Liver (tissue), 9 donors: Measurements from ENCODE around the gene ACYP1. TPM values are rescaled to one million over a fixed set of nuclear protein-coding genes. Genes with fewer than 3 reads are reported as not detected.

Experiments
- DNase-seq: peaks from one replicate; pipeline ENCODE4 v3.0.0-alpha.2; 2017; ENCODE audit warnings: low spot score
- H3K27ac ChIP-seq, 2 donors: one replicate each; pipeline ENCODE4 v1.7.0; 2013; ENCODE audit warnings: inconsistent platforms in 2 of 2, low read length in 2 of 2, control low read depth in 1 of 2, low read depth in 1 of 2, mild to moderate bottlenecking in 1 of 2
- H3K27me3 ChIP-seq, 4 donors: one replicate each; pipeline versions ENCODE4 v1.6.1 to v1.7.0; 2013; ENCODE audit warnings: low read length in 3 of 4, inconsistent platforms in 1 of 4, mild to moderate bottlenecking in 1 of 4, moderate library complexity in 1 of 4; ENCODE audit not compliant: control insufficient read depth in 4 of 4, insufficient read depth in 4 of 4
- H3K36me3 ChIP-seq, 4 donors: one replicate each; pipeline versions ENCODE4 v1.6.1 to v1.7.0; 2013; ENCODE audit warnings: low read length in 3 of 4, mild to moderate bottlenecking in 3 of 4, low read depth in 1 of 4, moderate library complexity in 1 of 4; ENCODE audit not compliant: control insufficient read depth in 4 of 4, insufficient read depth in 3 of 4
- H3K4me1 ChIP-seq, 4 donors: one replicate each; pipeline versions ENCODE4 v1.6.1 to v1.7.0; 2013; ENCODE audit warnings: low read length in 3 of 4, mild to moderate bottlenecking in 3 of 4, moderate library complexity in 1 of 4; ENCODE audit not compliant: control insufficient read depth in 4 of 4, insufficient read depth in 4 of 4
- H3K4me3 ChIP-seq, 3 donors: one replicate each; pipeline versions ENCODE4 v1.6.1 to v1.7.0; 2013; ENCODE audit warnings: low read length in 3 of 3, control low read depth in 1 of 3, low read depth in 1 of 3, mild to moderate bottlenecking in 1 of 3
- H3K9ac ChIP-seq, 2 donors: one replicate each; pipeline ENCODE4 v1.7.0; 2013; ENCODE audit warnings: low read length in 2 of 2, mild to moderate bottlenecking in 2 of 2, moderate library complexity in 2 of 2, control low read depth in 1 of 2, low read depth in 1 of 2
- H3K9me3 ChIP-seq, 4 donors: one replicate each; pipeline versions ENCODE4 v1.6.1 to v1.7.0; 2013; ENCODE audit warnings: low read length in 3 of 4; ENCODE audit not compliant: control insufficient read depth in 4 of 4
- EGR1 ChIP-seq, 2 donors: IDR thresholded peaks; 2 replicates each; pipeline ENCODE4 v1.6.1; 2016 to 2018; ENCODE audit warnings: antibody characterized with exemption in 2 of 2, low read depth in 2 of 2
- FOXA1 ChIP-seq: IDR thresholded peaks from 2 replicates; pipeline ENCODE4 v1.6.1; 2016; ENCODE audit warnings: antibody characterized with exemption
- FOXA2 ChIP-seq: IDR thresholded peaks from 2 replicates; pipeline ENCODE4 v1.6.1; 2016; ENCODE audit warnings: antibody characterized with exemption
- GABPA ChIP-seq, 2 donors: IDR thresholded peaks in 1 of 2; conservative IDR thresholded peaks in 1 of 2; 2 replicates each; pipeline ENCODE4 v1.6.1; 2016; ENCODE audit warnings: antibody characterized with exemption in 2 of 2, mild to moderate bottlenecking in 1 of 2, moderate library complexity in 1 of 2
- HNF4G ChIP-seq: IDR thresholded peaks from 2 replicates; pipeline ENCODE4 v1.6.1; 2016; ENCODE audit warnings: antibody characterized with exemption
- JUND ChIP-seq, 2 donors: IDR thresholded peaks; 2 replicates each; pipeline ENCODE4 v1.6.1; 2016; ENCODE audit warnings: antibody characterized with exemption in 2 of 2
- RAD21 ChIP-seq, 2 donors: IDR thresholded peaks; 2 replicates each; pipeline ENCODE4 v1.6.1; 2016; ENCODE audit warnings: antibody characterized with exemption in 2 of 2, mild to moderate bottlenecking in 2 of 2
- RXRA ChIP-seq, 2 donors: IDR thresholded peaks; 2 replicates each; pipeline ENCODE4 v1.6.1; 2017 to 2018; ENCODE audit warnings: antibody characterized with exemption in 2 of 2, mild to moderate bottlenecking in 1 of 2
- SP1 ChIP-seq: IDR thresholded peaks from 2 replicates; pipeline ENCODE4 v1.6.1; 2018; ENCODE audit warnings: antibody characterized with exemption, mild to moderate bottlenecking
- TAF1 ChIP-seq: conservative IDR thresholded peaks from 2 replicates; pipeline ENCODE4 v1.6.1; 2016; ENCODE audit warnings: antibody characterized with exemption, mild to moderate bottlenecking
- WGBS: extraction: QIAGEN DNeasy Blood & Tissue Kit; methylation state at CpG from one replicate; pipeline ENCODE4 v1.1.7; 2013; 5-methylcytosine and 5-hydroxymethylcytosine counted together
- polyA plus RNA-seq, 2 donors: library from polyadenylated mRNA; stranded (reverse) in 1 of 2; unstranded in 1 of 2; fragments of 200-250 nt in 1 of 2; fragments of >200 nt in 1 of 2; fragmentation: Nextera tagmentation in 1 of 2; extraction: Ambion mirVana in 1 of 2; gene quantifications; one replicate each; pipeline versions ENCODE4 v1.2.1 to v1.2.3, GENCODE V29; 2013 to 2015
- total RNA-seq, 2 donors: library from RNA; depleted of rRNA; stranded (reverse); fragments of >200 nt; gene quantifications; one replicate each; pipeline ENCODE4 v1.2.3, GENCODE V29; 2014
- TF ChIP-seq, protein P1 (sequence below): IDR thresholded peaks from 2 replicates; pipeline ENCODE4 v1.6.1; 2016; ENCODE audit warnings: antibody characterized with exemption, mild to moderate bottlenecking
- TF ChIP-seq, protein P2 (sequence below): IDR thresholded peaks from 2 replicates; pipeline ENCODE4 v1.6.1; 2016; ENCODE audit warnings: antibody characterized with exemption
- TF ChIP-seq, protein P3 (sequence below): IDR thresholded peaks from 2 replicates; pipeline ENCODE4 v1.6.1; 2016; ENCODE audit warnings: antibody characterized with exemption
- TF ChIP-seq, protein P4 (sequence below): fragments of 150-350 bp; IDR thresholded peaks from 2 replicates; pipeline ENCODE4 v1.5.1; 2017; ENCODE audit warnings: improper control_type of control experiment, low read depth, low read length; ENCODE audit not compliant: missing input control
- donor health status: healthy.
- donor health status: healthy.
- donor health status: healthy.
- donor health status: healthy.
- donor health status: healthy.

The ACYP1 gene
- total and polyA plus RNA-seq, 4 donors = 2.1 to 7.5 (median 4.0) TPM

DNA sequence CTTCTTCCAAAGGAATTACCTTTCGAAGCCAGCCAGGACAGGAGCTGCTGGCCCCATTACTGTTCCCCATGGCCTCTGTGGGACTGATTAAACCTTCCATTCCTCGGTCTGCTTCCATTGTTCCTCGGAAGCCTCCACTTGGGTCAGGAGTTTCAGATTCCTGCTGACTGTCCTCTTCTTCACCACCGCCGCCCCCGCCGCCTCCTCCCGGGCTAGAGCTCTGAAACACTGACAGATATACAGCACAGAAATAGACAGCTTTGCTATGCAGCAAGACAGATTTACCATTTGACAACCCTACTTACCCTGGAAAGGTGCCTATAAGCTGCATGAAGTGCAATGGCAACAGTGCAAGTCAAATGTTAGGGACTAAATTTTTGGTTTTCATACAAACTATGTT is 27.4 kb upstream of the ACYP1 start (continued):
- TF ChIP-seq, protein P1, sequence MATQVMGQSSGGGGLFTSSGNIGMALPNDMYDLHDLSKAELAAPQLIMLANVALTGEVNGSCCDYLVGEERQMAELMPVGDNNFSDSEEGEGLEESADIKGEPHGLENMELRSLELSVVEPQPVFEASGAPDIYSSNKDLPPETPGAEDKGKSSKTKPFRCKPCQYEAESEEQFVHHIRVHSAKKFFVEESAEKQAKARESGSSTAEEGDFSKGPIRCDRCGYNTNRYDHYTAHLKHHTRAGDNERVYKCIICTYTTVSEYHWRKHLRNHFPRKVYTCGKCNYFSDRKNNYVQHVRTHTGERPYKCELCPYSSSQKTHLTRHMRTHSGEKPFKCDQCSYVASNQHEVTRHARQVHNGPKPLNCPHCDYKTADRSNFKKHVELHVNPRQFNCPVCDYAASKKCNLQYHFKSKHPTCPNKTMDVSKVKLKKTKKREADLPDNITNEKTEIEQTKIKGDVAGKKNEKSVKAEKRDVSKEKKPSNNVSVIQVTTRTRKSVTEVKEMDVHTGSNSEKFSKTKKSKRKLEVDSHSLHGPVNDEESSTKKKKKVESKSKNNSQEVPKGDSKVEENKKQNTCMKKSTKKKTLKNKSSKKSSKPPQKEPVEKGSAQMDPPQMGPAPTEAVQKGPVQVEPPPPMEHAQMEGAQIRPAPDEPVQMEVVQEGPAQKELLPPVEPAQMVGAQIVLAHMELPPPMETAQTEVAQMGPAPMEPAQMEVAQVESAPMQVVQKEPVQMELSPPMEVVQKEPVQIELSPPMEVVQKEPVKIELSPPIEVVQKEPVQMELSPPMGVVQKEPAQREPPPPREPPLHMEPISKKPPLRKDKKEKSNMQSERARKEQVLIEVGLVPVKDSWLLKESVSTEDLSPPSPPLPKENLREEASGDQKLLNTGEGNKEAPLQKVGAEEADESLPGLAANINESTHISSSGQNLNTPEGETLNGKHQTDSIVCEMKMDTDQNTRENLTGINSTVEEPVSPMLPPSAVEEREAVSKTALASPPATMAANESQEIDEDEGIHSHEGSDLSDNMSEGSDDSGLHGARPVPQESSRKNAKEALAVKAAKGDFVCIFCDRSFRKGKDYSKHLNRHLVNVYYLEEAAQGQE = no peak

DNA sequence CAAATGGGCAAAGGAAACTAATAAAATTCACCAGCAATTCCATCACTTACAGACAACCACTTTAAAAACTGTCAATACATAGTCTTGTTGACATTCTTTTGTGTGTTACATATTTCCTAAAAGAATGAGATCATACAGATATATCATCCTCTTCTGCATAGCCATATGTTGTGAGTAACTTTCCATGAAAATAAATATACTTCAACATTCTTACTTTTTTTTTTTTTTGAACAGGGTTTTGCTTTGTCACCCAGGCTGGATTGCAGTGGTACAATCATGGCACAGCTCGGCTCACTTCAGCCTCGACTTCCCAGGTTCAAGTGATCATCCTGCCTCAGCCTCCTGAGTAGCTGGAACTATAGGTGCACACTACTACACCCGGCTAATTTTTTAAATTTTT is 26.5 kb upstream of the ACYP1 start:
- no peak overlapping the region for H3K4me3 ChIP-seq
- no peaks in the 10 kb centered on the region for H3K9me3 ChIP-seq
- H3K9ac ChIP-seq = no peak overlapping the region
- H3K4me1 ChIP-seq = no peaks in the 10 kb centered on the region
- DNase-seq = no peak
- TF ChIP-seq, protein P2, sequence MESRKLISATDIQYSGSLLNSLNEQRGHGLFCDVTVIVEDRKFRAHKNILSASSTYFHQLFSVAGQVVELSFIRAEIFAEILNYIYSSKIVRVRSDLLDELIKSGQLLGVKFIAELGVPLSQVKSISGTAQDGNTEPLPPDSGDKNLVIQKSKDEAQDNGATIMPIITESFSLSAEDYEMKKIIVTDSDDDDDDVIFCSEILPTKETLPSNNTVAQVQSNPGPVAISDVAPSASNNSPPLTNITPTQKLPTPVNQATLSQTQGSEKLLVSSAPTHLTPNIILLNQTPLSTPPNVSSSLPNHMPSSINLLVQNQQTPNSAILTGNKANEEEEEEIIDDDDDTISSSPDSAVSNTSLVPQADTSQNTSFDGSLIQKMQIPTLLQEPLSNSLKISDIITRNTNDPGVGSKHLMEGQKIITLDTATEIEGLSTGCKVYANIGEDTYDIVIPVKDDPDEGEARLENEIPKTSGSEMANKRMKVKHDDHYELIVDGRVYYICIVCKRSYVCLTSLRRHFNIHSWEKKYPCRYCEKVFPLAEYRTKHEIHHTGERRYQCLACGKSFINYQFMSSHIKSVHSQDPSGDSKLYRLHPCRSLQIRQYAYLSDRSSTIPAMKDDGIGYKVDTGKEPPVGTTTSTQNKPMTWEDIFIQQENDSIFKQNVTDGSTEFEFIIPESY = no peak
- TF ChIP-seq JUND (IDR thresholded peaks at IDR 0.05) = no peak
- TF ChIP-seq EGR1 (IDR thresholded peaks at IDR 0.05; ENCODE audit: low read depth in 2 of 2) = no peak
- TF ChIP-seq, protein P3, sequence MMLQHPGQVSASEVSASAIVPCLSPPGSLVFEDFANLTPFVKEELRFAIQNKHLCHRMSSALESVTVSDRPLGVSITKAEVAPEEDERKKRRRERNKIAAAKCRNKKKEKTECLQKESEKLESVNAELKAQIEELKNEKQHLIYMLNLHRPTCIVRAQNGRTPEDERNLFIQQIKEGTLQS = no peak
- TF ChIP-seq SP1 = no peak
- no peak for TF ChIP-seq FOXA2
- TF ChIP-seq HNF4G = no peak
- TF ChIP-seq RAD21 (IDR thresholded peaks at IDR 0.05) = no peak
- TF ChIP-seq GABPA (IDR thresholded peaks at IDR 0.05 in 1 of 2, conservative IDR thresholded peaks at IDR 0.05 in 1 of 2) = no peak
- TF ChIP-seq, protein P1 = no peak
- no peak for TF ChIP-seq RXRA (IDR thresholded peaks at IDR 0.05)
- no peak for TF ChIP-seq TAF1
- TF ChIP-seq, protein P4, sequence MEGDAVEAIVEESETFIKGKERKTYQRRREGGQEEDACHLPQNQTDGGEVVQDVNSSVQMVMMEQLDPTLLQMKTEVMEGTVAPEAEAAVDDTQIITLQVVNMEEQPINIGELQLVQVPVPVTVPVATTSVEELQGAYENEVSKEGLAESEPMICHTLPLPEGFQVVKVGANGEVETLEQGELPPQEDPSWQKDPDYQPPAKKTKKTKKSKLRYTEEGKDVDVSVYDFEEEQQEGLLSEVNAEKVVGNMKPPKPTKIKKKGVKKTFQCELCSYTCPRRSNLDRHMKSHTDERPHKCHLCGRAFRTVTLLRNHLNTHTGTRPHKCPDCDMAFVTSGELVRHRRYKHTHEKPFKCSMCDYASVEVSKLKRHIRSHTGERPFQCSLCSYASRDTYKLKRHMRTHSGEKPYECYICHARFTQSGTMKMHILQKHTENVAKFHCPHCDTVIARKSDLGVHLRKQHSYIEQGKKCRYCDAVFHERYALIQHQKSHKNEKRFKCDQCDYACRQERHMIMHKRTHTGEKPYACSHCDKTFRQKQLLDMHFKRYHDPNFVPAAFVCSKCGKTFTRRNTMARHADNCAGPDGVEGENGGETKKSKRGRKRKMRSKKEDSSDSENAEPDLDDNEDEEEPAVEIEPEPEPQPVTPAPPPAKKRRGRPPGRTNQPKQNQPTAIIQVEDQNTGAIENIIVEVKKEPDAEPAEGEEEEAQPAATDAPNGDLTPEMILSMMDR = no peak
- no peak for TF ChIP-seq FOXA1
- 96% methylated on average over 3 of the region's 3 CpGs for WGBS
- H3K36me3 ChIP-seq = peaks cover 12 to 63% (median 48%) of the 10 kb centered on the region in 4 donors
- no peaks in the 10 kb centered on the region for H3K27me3 ChIP-seq
- no peak overlapping the region for H3K27ac ChIP-seq
